Activated CD4-positive, alpha-beta T cell treated with anti-CD3 and anti-CD28 coated beads for 4 hours (primary cell): ENCODE measurements around the gene WNK1.
A peak's percentile ranks its signal among the peaks of the same experiment; 100 is the strongest.
"Not testable (repeated sequence)": the region's sequence is repeated elsewhere in the genome, so short reads cannot be mapped to it uniquely, and the experiment has no call there.

Experiments used
- DNase-seq, 2 donors: peaks; one replicate each; pipeline ENCODE4 v3.0.0-alpha.2; 2020

WNK1 gene

DNA sequence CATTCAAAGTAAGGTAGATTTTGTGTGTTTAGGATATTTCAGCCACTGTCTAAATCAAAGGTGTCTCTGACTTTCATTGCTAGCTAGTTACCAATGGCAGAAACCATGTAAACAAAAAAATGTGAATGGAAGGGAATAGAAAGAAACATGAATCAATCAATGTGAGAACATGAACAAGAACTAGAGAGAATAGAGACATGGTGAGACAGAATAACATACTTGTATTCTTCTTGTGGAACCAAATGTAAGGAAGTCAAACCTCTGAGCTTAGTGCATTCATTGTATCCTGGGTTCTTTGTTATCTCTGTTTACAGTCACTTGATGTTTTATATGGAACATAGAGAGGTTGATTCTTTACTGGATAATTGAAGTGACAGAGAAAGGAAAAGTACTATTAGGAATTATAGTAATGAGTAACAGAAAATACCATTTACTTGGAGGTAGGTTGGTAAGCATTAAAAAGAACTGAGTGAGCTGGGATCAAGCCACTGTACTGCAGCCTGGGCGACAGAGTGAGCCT is 2.6 kb upstream of the WNK1 start:
- DNase-seq = no peak

DNA sequence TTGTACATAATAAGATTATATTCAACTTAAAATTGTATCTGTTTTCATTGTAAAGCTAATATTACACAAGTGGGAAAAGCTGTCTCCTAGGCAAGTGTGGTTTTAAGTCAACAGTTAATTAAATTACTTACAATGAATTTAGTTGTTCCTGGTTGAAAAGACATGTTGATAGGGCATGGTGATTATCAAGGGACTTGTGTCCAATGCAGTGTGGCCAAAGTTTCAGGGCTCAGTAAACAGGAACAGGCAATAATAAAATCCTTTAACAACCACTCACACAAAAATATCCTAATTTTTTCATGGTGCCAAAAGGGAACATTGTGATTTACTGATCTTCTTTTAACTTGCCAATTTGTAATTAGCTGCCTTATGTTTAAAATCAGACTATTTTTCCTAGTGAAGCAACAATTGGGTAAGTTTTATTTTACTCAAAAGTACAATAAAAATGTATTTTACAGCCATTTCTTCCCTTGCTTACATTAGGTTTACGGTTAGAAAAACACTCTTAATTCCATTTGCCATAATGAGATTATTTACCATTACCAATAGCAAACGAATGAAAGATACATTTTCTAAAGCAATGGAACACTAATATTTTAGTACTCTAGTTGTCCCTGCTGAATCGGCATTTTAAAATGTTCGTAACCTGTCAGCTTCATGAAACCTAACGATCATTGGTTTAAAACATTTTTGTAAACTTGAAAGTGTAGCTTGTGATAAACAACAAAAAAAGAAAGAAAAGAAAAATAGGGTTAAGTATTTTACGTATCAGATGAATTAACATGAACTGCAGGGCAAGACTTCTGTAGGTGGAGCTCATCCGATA is 1.8 kb upstream of the WNK1 start:
- DNase-seq = no peak

DNA sequence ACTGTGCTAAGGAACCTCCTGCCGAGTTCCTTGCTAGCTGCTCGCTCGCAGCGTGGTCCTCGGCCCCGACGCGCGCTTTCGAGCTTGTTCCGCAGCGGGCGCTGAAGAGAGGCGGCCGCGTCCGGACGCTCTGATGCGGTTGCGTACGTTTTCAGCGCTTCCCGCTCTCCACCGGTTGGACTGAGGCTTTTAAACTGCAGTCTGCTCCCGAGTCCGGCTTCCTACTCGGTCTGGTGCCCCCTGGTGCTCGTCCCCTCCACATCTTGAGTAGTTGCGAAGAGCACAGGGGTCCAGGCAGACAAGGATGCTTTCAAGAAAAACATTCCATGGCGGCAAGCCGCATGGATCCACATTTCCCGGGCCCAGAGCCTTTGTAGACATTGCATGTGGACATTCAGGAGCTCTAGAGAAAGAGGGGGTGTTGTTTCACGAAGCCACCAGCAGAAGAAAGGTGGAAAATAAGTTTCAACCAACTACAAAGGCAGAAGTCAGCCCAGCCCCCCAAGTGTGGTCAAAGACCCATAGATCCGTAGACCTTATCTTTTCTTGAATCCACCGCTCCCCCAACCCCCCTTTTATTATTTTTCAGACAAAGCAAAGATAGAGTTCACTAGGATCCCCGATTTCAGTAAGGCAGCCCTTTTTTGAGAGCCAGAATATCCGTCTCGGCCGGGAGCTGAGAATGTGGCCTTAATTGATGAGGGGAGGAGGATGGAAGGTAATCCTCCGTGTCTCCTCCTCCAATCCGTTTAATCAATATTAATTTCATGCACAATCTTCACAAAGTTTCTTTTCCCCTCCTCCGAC is 984 bp upstream of the WNK1 start:
- peak; percentile 81 for DNase-seq

DNA sequence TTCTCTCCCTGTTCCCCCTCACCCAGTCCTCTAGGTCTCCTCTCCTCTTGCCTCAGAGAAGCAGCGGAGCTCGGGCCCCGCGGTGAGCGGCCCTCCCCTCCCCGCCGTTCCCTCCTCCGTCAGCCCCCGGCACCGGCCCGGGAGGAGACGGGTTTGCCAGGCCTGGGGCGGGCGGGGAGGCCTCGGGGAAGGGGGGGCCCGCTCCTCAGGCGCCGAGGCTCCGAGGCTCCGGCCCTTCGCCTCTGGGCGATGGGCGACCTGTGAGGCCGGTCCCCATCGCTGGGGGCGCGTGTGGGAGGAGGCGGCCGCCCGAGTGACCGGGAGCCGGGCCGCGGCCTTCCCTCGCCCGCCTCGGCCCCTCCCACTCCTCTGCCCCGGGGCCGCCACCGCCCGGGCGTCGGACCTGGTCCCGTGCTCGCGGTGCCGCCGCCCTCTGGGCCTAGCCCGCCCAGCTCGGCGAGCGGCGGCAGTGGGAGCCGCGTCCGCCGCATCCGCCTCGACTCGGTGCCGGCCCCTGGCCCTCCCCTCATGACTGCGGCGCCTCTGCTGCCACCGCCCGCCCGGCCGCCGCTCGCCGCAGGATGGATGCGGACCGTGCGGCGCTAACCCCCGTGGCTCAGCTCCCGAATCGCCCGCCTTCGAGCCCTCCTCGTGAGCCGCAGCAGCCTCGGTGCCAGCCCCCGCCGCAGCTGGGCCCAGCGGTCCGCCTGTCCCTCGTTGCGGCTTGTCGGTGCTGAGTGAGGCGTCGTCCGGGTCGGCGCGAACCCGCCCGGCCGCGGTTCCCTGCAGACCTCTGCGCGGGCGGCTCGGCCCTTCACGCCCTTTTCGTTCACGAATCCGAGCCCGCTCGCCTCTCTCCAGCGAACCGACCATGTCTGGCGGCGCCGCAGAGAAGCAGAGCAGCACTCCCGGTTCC is 574 bp downstream of the WNK1 start:
- DNase-seq = peak; percentile 20 to 34

DNA sequence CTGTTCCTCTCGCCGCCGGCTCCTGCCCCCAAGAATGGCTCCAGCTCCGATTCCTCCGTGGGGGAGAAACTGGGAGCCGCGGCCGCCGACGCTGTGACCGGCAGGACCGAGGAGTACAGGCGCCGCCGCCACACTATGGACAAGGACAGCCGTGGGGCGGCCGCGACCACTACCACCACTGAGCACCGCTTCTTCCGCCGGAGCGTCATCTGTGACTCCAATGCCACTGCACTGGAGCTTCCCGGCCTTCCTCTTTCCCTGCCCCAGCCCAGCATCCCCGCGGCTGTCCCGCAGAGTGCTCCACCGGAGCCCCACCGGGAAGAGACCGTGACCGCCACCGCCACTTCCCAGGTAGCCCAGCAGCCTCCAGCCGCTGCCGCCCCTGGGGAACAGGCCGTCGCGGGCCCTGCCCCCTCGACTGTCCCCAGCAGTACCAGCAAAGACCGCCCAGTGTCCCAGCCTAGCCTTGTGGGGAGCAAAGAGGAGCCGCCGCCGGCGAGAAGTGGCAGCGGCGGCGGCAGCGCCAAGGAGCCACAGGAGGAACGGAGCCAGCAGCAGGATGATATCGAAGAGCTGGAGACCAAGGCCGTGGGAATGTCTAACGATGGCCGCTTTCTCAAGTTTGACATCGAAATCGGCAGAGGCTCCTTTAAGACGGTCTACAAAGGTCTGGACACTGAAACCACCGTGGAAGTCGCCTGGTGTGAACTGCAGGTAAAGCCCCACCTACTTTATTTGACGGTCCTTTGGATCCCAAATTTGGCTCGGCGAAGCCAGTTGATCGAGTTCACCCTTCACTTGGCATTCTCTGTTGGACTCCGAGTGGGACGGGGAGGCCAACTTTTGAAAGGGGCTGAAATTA is 1.5 kb downstream of the WNK1 start:
- DNase-seq = peak; percentile 36

DNA sequence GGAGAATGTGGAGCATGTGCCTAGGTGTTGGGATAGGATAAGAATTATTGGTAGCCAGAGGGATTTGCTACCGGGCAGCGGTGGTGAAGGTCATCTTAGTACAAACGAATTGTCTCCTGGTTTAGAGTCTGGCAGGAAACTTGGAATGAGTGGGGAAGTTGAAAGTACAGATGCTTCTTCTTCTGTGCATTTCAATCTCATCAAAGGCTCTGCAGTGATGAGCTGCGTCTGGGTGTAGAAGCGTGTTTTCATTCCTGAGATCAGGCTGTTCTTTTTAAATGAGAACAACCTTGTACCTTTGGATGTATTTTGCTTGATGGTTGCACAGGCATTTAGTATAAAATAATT is 2.1 kb downstream of the WNK1 start:
- DNase-seq = peak in 1 of 2 donors; percentile 8

DNA sequence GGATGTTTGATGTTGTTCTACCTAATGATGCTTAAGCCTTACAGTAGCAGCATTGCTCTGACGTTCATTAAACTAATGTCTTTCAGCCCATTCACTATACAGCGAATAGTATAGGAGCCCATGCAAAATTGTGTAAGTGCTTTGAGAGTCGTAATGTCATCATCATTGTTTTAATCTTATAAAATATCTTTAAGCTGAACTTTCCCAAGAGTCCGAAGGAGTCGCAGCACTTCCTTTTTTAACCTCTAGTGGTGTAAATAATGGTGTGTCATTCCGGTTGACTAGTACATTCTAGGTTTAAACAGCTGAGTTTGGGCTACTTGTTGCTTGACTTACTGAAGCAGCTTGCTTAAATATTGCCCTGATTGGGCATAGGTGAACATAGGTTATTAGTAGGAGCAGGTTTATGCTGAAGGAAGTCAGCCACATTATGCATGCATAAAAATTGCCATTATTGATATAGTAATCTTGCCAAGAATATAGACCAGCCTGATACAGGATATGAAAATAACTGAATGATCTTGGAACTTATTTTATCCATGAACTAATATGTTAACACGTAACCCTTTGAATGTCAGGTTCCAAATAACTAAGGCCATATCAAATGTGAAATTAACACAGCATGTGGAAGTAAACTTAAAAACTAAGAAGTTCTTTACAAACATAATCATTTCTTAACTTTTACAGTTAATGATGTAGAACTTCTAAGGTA is 2.6 kb downstream of the WNK1 start:
- peak; percentile 17 to 27 for DNase-seq

DNA sequence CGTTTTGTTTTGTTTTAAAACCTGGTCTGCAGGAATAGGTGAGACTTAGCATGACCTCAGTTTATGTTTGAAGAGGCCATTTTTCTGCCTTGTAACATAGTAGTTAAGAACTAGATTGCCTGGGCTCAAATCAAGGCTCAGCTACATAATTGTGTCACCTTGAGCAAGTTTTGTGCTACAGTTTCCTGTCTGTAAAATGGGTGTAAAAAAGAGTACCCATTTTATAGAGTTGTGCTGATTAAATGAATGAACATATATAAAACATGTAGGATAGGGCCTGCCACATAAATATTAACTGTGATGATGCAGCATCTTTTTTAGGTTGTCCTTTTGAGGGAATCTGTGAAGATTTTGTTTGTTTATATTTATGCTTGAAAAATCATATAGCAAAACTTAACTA is 7.2 kb downstream of the WNK1 start:
- DNase-seq = no peak

DNA sequence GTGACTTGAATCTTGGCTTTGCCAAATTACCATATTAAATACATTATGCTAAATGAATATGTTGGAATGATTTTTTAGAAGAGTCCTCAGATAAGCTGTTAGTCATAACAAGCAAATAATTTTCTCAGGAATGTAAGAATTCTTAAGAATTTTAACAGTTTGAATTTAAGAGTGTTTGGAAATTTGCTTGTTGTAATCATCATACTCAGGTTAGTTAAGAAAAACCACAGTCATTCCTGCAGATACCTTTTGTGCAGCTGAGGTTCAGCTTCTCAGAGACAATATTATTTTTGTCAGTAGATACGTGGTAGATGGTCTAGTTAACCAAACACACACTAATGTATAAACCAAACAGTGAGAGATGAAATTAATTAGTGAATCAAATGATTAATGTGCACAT is 8.9 kb downstream of the WNK1 start:
- DNase-seq = no peak

DNA sequence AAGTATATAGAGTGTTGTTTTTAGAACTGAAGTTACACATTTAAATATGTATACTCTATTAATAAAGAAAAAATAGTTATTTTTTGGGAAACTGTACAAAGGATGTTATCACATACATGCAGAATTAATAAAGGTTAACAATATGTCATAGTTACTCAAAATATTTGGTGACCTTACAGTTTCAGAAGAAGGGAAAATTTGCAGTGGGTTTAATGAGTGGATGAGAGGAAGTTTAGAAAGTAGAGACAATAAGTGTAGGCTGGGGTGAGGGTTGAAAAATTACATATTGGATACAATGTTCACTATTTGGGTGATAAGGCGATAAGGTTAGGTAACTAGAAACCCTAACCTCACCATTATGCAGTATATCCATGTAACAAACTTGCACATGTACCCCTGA is 13.5 kb downstream of the WNK1 start:
- DNase-seq = no peak

DNA sequence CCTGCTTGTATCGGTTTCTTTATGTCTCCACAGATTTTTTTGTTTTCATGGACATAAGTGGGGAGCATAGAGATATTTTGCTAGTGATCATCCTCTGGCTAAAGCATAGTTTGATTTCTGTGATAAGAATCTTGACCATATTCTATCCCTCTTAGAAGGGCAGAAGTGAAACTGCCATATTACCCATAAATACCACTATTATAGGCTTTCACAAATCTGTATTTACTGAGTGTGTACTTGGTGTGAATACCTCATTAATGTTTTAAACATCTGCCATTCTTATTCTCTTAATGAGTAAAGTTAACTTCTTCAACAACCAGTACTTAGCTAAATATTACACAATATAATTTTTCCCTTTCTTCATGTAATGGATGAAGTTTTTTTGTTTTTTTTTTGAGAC is 16.1 kb downstream of the WNK1 start:
- DNase-seq = no peak

DNA sequence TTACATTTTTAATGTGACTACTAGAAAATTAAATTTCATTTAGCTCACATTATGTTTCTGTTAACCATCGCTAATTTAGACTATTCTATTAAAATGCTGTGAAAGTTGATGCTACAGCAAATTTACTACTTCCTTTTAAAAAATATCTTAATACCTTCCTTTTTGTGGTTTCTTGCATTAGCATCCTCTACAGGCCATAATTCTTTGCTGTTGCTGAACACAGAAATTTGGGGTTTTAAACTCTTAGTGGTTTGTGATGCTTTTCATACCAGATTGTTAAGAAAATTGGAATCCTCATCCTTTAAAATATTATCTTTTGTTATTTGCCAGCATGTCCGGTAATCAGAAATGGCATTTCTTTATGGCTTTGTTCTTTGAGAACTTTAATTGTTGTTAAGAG is 18.1 kb downstream of the WNK1 start:
- no peak for DNase-seq

DNA sequence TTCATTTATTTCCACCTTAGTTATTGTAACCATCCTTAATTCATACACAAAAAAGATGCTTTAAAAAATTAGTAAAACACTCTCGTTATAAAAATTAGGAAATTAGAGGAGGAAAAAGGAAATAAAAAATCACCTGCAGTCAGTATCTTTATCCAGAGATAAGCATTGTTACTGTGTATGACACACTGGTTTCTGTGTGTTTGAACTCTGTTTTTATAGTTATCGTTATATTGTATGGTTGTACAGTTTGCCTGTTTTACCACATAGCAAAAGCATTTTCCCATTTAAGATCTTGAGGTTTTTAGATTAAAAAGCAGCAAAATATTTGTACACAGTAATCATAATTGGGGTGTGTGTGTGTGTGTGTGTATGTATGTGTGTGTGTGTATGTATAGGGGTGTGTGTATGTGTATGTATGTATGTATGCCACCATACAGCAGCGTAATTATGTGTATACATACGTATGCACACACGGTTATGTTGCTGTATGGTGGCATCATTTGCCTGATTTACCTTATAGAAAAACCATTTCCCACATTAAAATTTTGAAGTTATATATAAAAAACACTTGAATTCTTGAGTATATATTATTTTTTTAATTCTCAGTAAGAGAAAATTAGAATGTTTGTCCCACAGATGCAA is 19.8 kb downstream of the WNK1 start:
- DNase-seq = no peak

DNA sequence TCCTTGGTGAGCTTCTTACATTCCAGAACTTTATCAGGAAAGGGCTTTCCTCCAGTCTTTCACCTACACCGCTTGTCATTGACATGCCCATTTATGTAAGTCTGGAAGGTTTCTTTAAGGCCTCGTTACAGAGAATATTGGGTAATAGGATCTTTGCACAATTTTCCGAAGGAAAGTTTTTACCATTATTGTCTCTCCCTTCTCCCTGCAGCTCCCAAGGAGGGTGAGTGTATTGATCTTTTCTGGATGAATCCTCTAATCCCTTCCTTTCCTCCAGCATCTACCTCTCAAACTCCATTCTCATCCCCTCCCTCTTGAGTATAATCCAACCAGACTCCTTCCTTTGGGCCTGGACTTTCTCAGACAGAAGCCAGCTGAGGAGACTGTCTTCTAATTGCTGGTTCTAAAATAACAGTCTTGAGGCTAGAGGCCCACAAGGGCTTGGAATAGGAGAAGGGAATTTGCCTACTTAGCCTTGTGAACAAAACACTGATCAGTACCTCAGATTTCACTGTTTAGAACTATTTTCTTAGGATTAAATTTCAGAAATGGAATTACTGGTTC is 21.8 kb downstream of the WNK1 start:
- DNase-seq = no peak

DNA sequence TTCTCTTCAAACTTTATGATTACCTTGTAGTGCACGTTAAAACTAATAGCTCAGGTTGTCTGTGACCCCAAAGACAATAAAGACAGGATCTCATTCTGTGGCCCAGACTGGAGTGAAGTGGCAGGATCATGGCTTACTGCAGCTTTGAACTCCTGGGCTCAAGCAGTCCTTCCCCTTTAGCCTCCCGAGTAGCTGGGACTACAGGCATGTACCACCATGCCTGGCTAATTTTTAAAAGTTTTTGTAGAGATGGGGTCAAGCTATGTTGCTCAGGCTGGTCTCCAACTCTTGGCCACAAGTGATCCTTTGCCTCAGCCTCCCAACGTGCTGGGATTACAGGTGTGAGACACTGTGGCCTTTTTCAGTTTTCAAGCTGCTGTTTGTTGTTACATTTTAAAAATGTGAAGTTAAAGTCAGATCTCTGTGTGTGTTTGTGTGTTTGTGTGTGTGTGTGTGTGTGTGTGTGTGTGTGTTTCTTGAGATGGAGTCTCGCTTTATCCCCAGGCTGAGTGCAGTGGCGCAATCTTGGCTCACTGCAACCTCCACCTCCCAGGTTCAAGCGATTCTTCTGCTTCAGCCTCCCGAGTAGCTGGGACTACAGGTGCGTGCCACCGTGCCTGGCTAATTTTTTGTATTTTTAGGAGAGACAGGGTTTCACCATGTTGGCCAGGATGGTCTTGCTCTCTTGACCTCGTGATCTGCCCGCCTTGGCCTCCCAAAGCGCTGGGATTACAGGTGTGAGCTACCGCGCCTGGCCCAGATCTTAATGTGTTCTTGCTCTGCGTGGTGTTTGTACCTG is 23.8 kb downstream of the WNK1 start:
- DNase-seq = not testable (repeated sequence)

DNA sequence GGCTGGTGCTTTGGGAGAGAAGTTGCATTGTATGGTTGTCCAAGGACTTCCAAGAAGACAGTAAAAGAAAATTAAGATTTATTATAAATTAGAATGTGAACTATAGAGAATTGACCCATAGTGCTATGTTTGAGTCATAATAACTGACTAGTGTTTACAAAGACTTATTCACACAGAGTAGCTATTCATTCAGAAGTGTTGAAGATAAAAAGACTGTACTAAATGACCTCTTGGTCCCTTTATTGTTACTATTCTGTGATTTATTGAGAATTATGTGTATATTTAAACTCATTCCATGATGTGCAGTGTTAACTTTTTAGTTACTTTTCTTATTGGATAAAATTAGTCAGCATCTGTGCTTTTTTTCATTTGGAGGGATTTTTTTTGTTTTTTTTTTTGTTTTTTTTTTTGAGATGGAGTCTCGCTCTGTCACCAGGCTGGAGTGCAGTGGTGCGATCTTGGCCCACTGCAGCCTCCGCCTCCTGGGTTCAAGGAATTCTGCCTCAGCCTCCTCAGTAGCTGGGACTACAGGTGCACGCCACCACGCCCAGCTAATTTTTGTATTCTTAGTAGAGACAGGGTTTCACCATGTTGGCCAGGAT is 24.5 kb downstream of the WNK1 start:
- DNase-seq = not testable (repeated sequence)

DNA sequence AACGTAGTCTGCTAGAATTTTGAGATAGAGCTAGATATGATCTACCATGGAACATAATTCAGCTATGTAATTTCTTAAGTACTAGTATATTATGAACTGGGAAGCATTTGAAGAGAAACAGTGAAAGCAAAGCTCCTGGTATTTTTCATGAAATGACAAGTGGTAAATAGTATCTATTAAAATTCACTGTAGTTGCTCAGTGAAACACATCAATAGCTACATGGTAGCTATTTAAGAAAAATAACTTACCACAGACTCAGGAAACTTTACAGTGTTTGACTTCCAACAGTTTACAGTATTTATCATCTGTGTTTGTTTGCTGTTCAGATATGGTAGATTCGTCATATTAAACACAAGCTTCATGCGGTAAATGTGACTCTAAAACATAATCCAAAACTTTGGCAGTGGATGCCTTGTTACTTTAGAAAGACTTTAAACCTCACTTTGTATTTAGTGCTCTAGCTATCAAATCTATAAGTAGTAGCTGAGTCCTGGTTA is 25.2 kb downstream of the WNK1 start:
- DNase-seq = no peak

DNA sequence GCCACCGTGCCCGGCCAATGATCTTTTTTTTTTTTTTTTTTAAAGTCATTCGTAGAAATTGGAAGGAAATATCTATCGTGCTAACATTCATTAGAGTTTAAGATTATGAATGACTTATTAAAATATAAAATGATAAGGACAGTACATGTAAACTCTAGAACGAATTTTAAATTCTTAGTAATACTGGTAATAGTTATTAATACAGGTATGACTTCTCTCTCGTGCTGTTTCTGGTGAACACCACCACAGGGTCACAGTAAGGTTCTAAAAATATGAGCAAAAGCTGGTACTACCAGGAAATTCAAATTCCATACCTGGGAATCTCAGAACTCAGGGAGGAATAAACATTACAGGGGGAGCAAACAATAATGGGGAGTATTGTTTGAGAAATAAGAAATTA is 26.2 kb downstream of the WNK1 start:
- DNase-seq = no peak
